HCT116 (cell line): ENCODE data around the gene KCNC2. TPM values are rescaled to one million over a fixed set of nuclear protein-coding genes. Genes with fewer than 3 reads are reported as not detected.

Source experiments
- ATAC-seq: fragments of 200-7000 bp; cut with Tn5 transposase; 2 replicates; pipeline ENCODE4 v1.9.1; 2020; ENCODE audit warnings: mild to moderate bottlenecking, moderate library complexity
- BruUV-seq: library from RNA; stranded (reverse); fragments of 400-500 nt; replicated peaks from 2 replicates; lab custom pipeline; 2021; lab: Mats Ljungman, UMichigan
- CTCF ChIA-PET: fragments of 300-600 bp; sonication (Branson Sonifier 250); formaldehyde crosslinking; loops from one replicate; lab custom pipeline; 2021; ENCODE audit warnings: antibody characterized with exemption; lab: Charles Lee
- POLR2A ChIA-PET: fragments of 300-600, 350-600 bp; sonication (Branson Sonifier 250); formaldehyde crosslinking; loops from one replicate; lab custom pipeline; 2021; ENCODE audit warnings: antibody characterized with exemption; lab: Charles Lee
- RAD21 ChIA-PET, 2 experiments: fragments of 300-600 bp; sonication (Branson Sonifier 250); formaldehyde crosslinking; loops; one replicate each; lab custom pipeline; 2023; ENCODE audit warnings: low total read pairs in 2 of 2; ENCODE audit not compliant: uncharacterized antibody in 2 of 2, unreplicated experiment in 2 of 2, low non-redundant PET in 1 of 2; lab: Charles Lee
- DNase-seq: peaks from one replicate; pipeline ENCODE4 v3.0.0-alpha.2; 2010; ENCODE audit warnings: low read depth, low spot score
- H2AFZ ChIP-seq: fragments of 200-600 bp; shearing (Covaris generic), sonication (generic); 2 replicates; pipeline ENCODE4 v1.6.1; 2017; ENCODE audit warnings: low read depth, mixed run types, mixed read lengths, antibody characterized with exemption, low read length; ENCODE audit not compliant: poor library complexity, severe bottlenecking
- H3K27ac ChIP-seq: 2 replicates; pipeline ENCODE4 v1.5.1; 2012; ENCODE audit warnings: low read depth, low read length
- H3K27me3 ChIP-seq: fragments of 200-600 bp; sonication (generic); 2 replicates; pipeline ENCODE4 v1.6.1; 2016; ENCODE audit warnings: mixed run types, low read length, mixed read lengths; ENCODE audit not compliant: insufficient read depth
- H3K36me3 ChIP-seq, 2 experiments: fragments of 200-500 bp in 1 of 2; fragments of 200-600 bp in 1 of 2; sonication (Bioruptor generic) in 1 of 2; sonication (generic) in 1 of 2; 2 replicates each; pipeline versions ENCODE4 v1.5.1 to v1.6.1; 2014 to 2016; ENCODE audit warnings: low read length in 2 of 2, inconsistent platforms in 1 of 2, mixed read lengths in 1 of 2, mixed run types in 1 of 2; ENCODE audit not compliant: insufficient read depth in 2 of 2, control insufficient read depth in 1 of 2
- H3K4me1 ChIP-seq, 2 experiments: fragments of 200-600 bp in 1 of 2; sonication (generic) in 1 of 2; 2 replicates each; pipeline versions ENCODE4 v1.5.1 to v1.6.1; 2012 to 2017; ENCODE audit warnings: low read length in 2 of 2, inconsistent platforms in 1 of 2, mild to moderate bottlenecking in 1 of 2, mixed read lengths in 1 of 2, mixed run types in 1 of 2, moderate library complexity in 1 of 2; ENCODE audit not compliant: insufficient read depth in 2 of 2, control insufficient read depth in 1 of 2
- H3K4me2 ChIP-seq: fragments of 200-600 bp; sonication (generic); 2 replicates; pipeline ENCODE4 v1.6.1; 2017; ENCODE audit warnings: mixed run types, low read length, mixed read lengths
- H3K4me3 ChIP-seq, 2 experiments: fragments of 200-600 bp in 1 of 2; sonication (generic) in 1 of 2; replicated peaks in 1 of 2; 2 replicates each; pipeline ENCODE4 v1.5.1; 2011 to 2016; ENCODE audit warnings: low read length in 2 of 2, control low read depth in 1 of 2, low read depth in 1 of 2, mild to moderate bottlenecking in 1 of 2, mixed read lengths in 1 of 2, mixed run types in 1 of 2
- H3K79me2 ChIP-seq: fragments of 200-600 bp; sonication (generic); 2 replicates; pipeline ENCODE4 v1.6.1; 2017; ENCODE audit warnings: mild to moderate bottlenecking, mixed run types, low read length, moderate library complexity, mixed read lengths; ENCODE audit not compliant: insufficient read depth
- H3K9ac ChIP-seq: fragments of 200-600 bp; sonication (generic); 2 replicates; pipeline ENCODE4 v1.6.1; 2016; ENCODE audit warnings: low read length, mixed read lengths
- H3K9me2 ChIP-seq: fragments of 200-600 bp; sonication (generic), shearing (Covaris generic); 2 replicates; pipeline ENCODE4 v1.6.1; 2017; ENCODE audit warnings: mixed run types, mild to moderate bottlenecking, moderate library complexity; ENCODE audit not compliant: insufficient read depth
- H3K9me3 ChIP-seq, 2 experiments: fragments of 200-500 bp in 1 of 2; fragments of 200-600 bp in 1 of 2; sonication (Bioruptor generic) in 1 of 2; sonication (generic) in 1 of 2; 2 replicates each; pipeline ENCODE4 v1.6.1; 2014 to 2017; ENCODE audit warnings: low read length in 2 of 2, mixed read lengths in 2 of 2, inconsistent platforms in 1 of 2, low read depth in 1 of 2, mild to moderate bottlenecking in 1 of 2, mixed run types in 1 of 2, moderate library complexity in 1 of 2; ENCODE audit not compliant: control insufficient read depth in 1 of 2, insufficient read depth in 1 of 2
- H4K20me1 ChIP-seq: fragments of 200-600 bp; sonication (generic), shearing (Covaris generic); 2 replicates; pipeline ENCODE4 v1.6.1; 2017; ENCODE audit warnings: mixed run types, mild to moderate bottlenecking, moderate library complexity; ENCODE audit not compliant: insufficient read depth
- CBX3 ChIP-seq: IDR thresholded peaks from 2 replicates; pipeline ENCODE4 v1.6.1; 2012; ENCODE audit warnings: low read depth
- EGR1 ChIP-seq: IDR thresholded peaks from 2 replicates; pipeline ENCODE4 v1.6.1; 2012; ENCODE audit warnings: low read depth
- EZH2phosphoT487 ChIP-seq: fragments of 200-600 bp; IDR thresholded peaks from 2 replicates; pipeline ENCODE4 v1.6.1; 2018; ENCODE audit warnings: antibody characterized with exemption, borderline replicate concordance
- FOSL1 ChIP-seq: IDR thresholded peaks from 2 replicates; pipeline ENCODE4 v1.6.1; 2012; ENCODE audit warnings: low read depth
- JUND ChIP-seq: IDR thresholded peaks from 2 replicates; pipeline ENCODE4 v1.6.1; 2012
- POLR2A ChIP-seq: IDR thresholded peaks from 2 replicates; pipeline ENCODE4 v1.7.0; 2011; ENCODE audit warnings: borderline replicate concordance; ENCODE audit not compliant: insufficient read depth, insufficient read length; ENCODE audit errors: extremely low read depth
- RAD21 ChIP-seq: IDR thresholded peaks from 2 replicates; pipeline ENCODE4 v1.6.1; 2012; ENCODE audit warnings: low read depth, mild to moderate bottlenecking
- SIN3A ChIP-seq: IDR thresholded peaks from 2 replicates; pipeline ENCODE4 v1.6.1; 2012; ENCODE audit warnings: low read depth
- SP1 ChIP-seq: IDR thresholded peaks from 2 replicates; pipeline ENCODE4 v1.6.1; 2012; ENCODE audit warnings: low read depth
- TCF7L2 ChIP-seq: IDR thresholded peaks from 2 replicates; pipeline ENCODE4 v1.7.0; 2011; ENCODE audit warnings: borderline replicate concordance, inconsistent platforms; ENCODE audit not compliant: insufficient read depth, insufficient read length; ENCODE audit errors: extremely low read depth
- ZBTB33 ChIP-seq: IDR thresholded peaks from 2 replicates; pipeline ENCODE4 v1.6.1; 2011; ENCODE audit warnings: mild to moderate bottlenecking, low read length, moderate library complexity; ENCODE audit not compliant: insufficient replicate concordance; ENCODE audit errors: extremely low read depth
- ZFX ChIP-seq: fragments of 450-650 bp; IDR thresholded peaks from 2 replicates; pipeline ENCODE4 v1.6.1; 2017
- ZNF274 ChIP-seq: fragments of 200-500 bp; sonication (Bioruptor generic); IDR thresholded peaks from 2 replicates; pipeline ENCODE4 v1.6.1; 2014; ENCODE audit warnings: mild to moderate bottlenecking, low read depth, low read length, inconsistent platforms
- intact Hi-C: fragments of 100-400 bp; cut with micrococcal nuclease; formaldehyde crosslinking; loops from 2 replicates; pipeline ENCODE4 v1.10.0; 2022
- total RNA-seq: library from RNA; stranded (reverse); gene quantifications from one replicate; pipeline ENCODE4 v1.2.1, GENCODE V29; 2021; ENCODE audit not compliant: unreplicated experiment
- TF ChIP-seq, protein P1 (sequence below): IDR thresholded peaks from 2 replicates; pipeline ENCODE4 v1.6.1; 2012; ENCODE audit warnings: low read depth
- TF ChIP-seq, protein P2 (sequence below): IDR thresholded peaks from 2 replicates; pipeline ENCODE4 v1.6.1; 2012
- TF ChIP-seq, protein P3 (sequence below), 3 experiments: fragments of 200-600 bp in 1 of 3; sonication (generic) in 1 of 3; IDR thresholded peaks in 2 of 3; conservative IDR thresholded peaks in 1 of 3; 2 replicates each; pipeline ENCODE4 v1.5.1; 2012 to 2017; ENCODE audit warnings: low read depth in 2 of 3, low read length in 2 of 3, antibody characterized with exemption in 1 of 3, borderline replicate concordance in 1 of 3, control low read depth in 1 of 3, mild to moderate bottlenecking in 1 of 3, mixed read lengths in 1 of 3, mixed run types in 1 of 3, moderate library complexity in 1 of 3; ENCODE audit not compliant: insufficient read depth in 1 of 3

The KCNC2 gene
- total RNA-seq, 1 experiment from 2014 or later = not detected

DNA sequence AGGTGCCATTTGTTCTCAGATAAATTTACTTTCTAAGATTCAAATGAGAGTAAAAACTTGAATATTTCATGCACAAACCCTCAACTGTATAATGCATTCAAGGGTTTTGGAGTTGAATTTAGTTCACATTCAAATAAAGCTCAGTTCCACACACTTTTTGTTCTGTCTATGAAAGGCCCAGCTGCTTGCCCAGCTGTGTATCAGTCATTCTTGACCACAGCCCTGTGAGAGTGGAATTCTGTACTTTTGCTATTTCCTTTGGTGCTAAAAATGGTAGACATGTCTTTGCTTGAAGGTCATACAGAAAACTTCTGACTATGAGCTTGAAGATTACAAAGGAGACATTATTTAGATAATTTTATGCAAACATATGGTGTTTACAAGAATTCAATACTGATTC, 110.4 kb downstream of the KCNC2 start (continued):
- no peak for TF ChIP-seq ZBTB33
- TF ChIP-seq CBX3 = no peak
- TF ChIP-seq ZFX = no peak
- TF ChIP-seq ZNF274 = no peak
- no peak for TF ChIP-seq FOSL1

DNA sequence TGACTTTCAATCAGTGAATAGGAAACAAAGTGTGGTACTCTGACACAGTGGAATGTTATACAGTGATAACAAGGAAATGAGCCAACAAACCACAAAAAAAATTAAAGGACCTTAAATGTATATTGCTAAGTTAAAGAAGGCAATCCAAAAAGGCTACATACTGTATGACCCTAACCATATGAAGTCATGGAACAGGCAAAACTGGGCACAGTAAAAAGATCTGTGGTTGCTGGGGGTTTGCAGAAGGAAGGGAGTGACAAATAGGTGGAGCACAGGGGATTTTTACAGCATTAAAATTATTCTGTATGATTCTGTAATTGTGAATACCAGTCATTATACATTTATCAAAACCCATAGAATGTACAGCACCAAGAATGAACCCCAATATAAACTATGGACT, 112.6 kb downstream of the KCNC2 start:
- intact Hi-C loops = no loop called here
- Histone ChIP-seq H3K9me2 (no peaks in the 10 kb centered on the region), H3K4me2 (no peak overlapping the region), H3K27me3 (no peaks in the 10 kb centered on the region), H3K9me3 (no peaks in the 10 kb centered on the region), H2AFZ (no peak overlapping the region), H3K36me3 (no peaks in the 10 kb centered on the region), H3K79me2 (no peaks in the 10 kb centered on the region), H4K20me1 (no peaks in the 10 kb centered on the region), H3K9ac (no peak overlapping the region), H3K27ac (no peak overlapping the region), H3K4me1 (no peaks in the 10 kb centered on the region), H3K4me3 (no peak overlapping the region)
- CTCF ChIA-PET = no interaction called here
- DNase-seq (no peak), ATAC-seq (no peak)
- RAD21 ChIA-PET = no interaction called here
- BruUV-seq = no TSS peak
- POLR2A ChIA-PET = no interaction called here
- TF ChIP-seq FOSL1 (no peak), TCF7L2 (no peak), RAD21 (no peak), CBX3 (no peak), ZBTB33 (no peak), SP1 (no peak), EZH2phosphoT487 (no peak), JUND (no peak), POLR2A (no peak), ZFX (no peak), SIN3A (no peak), EGR1 (no peak)
- TF ChIP-seq, protein P1, sequence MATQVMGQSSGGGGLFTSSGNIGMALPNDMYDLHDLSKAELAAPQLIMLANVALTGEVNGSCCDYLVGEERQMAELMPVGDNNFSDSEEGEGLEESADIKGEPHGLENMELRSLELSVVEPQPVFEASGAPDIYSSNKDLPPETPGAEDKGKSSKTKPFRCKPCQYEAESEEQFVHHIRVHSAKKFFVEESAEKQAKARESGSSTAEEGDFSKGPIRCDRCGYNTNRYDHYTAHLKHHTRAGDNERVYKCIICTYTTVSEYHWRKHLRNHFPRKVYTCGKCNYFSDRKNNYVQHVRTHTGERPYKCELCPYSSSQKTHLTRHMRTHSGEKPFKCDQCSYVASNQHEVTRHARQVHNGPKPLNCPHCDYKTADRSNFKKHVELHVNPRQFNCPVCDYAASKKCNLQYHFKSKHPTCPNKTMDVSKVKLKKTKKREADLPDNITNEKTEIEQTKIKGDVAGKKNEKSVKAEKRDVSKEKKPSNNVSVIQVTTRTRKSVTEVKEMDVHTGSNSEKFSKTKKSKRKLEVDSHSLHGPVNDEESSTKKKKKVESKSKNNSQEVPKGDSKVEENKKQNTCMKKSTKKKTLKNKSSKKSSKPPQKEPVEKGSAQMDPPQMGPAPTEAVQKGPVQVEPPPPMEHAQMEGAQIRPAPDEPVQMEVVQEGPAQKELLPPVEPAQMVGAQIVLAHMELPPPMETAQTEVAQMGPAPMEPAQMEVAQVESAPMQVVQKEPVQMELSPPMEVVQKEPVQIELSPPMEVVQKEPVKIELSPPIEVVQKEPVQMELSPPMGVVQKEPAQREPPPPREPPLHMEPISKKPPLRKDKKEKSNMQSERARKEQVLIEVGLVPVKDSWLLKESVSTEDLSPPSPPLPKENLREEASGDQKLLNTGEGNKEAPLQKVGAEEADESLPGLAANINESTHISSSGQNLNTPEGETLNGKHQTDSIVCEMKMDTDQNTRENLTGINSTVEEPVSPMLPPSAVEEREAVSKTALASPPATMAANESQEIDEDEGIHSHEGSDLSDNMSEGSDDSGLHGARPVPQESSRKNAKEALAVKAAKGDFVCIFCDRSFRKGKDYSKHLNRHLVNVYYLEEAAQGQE = no peak
- TF ChIP-seq, protein P2, sequence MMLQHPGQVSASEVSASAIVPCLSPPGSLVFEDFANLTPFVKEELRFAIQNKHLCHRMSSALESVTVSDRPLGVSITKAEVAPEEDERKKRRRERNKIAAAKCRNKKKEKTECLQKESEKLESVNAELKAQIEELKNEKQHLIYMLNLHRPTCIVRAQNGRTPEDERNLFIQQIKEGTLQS = no peak
- TF ChIP-seq, protein P3, sequence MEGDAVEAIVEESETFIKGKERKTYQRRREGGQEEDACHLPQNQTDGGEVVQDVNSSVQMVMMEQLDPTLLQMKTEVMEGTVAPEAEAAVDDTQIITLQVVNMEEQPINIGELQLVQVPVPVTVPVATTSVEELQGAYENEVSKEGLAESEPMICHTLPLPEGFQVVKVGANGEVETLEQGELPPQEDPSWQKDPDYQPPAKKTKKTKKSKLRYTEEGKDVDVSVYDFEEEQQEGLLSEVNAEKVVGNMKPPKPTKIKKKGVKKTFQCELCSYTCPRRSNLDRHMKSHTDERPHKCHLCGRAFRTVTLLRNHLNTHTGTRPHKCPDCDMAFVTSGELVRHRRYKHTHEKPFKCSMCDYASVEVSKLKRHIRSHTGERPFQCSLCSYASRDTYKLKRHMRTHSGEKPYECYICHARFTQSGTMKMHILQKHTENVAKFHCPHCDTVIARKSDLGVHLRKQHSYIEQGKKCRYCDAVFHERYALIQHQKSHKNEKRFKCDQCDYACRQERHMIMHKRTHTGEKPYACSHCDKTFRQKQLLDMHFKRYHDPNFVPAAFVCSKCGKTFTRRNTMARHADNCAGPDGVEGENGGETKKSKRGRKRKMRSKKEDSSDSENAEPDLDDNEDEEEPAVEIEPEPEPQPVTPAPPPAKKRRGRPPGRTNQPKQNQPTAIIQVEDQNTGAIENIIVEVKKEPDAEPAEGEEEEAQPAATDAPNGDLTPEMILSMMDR (IDR thresholded peaks at IDR 0.05 in 2 of 3, conservative IDR thresholded peaks at IDR 0.05 in 1 of 3; ENCODE audit: borderline replicate concordance in 1 of 3, insufficient read depth in 1 of 3, low read depth in 2 of 3, low read length in 2 of 3) = no peak
